Keratinocyte (primary cell): ENCODE results near the gene UNC79.

Experiments used
- CTCF ChIP-seq, 3 experiments: IDR thresholded peaks in 1 of 3; conservative IDR thresholded peaks in 1 of 3; optimal IDR thresholded peaks in 1 of 3; 2 replicates in 2 of 3; 3 replicates in 1 of 3; pipeline versions ENCODE3 to v1.5.1; 2011; ENCODE audit warnings: low read length in 3 of 3, mild to moderate bottlenecking in 3 of 3, moderate library complexity in 2 of 3, control low read depth in 1 of 3, inconsistent platforms in 1 of 3; ENCODE audit not compliant: insufficient read depth in 2 of 3; ENCODE audit errors: extremely low read depth in 1 of 3
- EZH2 ChIP-seq: IDR thresholded peaks from one replicate; pipeline ENCODE4 v1.6.1; 2012; ENCODE audit warnings: inconsistent platforms, mild to moderate bottlenecking, low read length, moderate library complexity

DNA sequence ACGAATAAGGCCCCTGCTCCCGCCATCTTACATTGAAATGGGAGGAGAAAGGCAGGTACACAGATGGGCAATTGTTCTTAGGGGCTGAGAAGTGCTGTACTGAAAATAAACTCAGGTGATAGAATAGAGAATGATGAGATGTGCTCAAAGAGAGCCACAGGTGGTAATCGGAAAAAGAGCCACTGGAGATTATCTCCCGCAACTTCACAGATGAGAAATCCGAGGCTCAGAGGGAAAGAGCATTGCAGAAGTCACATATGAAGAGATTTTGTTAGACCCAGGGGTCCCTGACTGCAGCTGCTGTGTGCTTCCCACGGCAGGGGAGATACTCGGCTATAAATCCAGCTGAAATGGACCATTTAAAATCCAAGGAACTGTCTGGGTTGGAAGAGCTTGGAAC is 283.9 kb downstream of the UNC79 start:
- TF ChIP-seq CTCF (optimal IDR thresholded peaks at IDR 0.05 in 1 of 3, IDR thresholded peaks at IDR 0.05 in 1 of 3, conservative IDR thresholded peaks at IDR 0.05 in 1 of 3; ENCODE audit: extremely low read depth in 1 of 3, insufficient read depth in 2 of 3, low read length in 3 of 3) (no peak), EZH2 (no peak)
